AG09309 (cell line): ENCODE data around the gene SLC6A20.

Experiments used
- DNase-seq: peaks from one replicate; pipeline ENCODE4 v3.0.0-alpha.2; 2010; ENCODE audit warnings: low read depth
- H3K4me3 ChIP-seq: 2 replicates; pipeline ENCODE4 v1.5.1; 2011; ENCODE audit warnings: mild to moderate bottlenecking, low read depth, low read length, moderate library complexity; ENCODE audit not compliant: control insufficient read depth
- TF ChIP-seq, protein P1 (sequence below): IDR thresholded peaks from 2 replicates; pipeline ENCODE4 v1.5.1; 2011; ENCODE audit warnings: mild to moderate bottlenecking, low read depth, low read length, inconsistent platforms; ENCODE audit not compliant: insufficient read depth, control insufficient read depth; ENCODE audit errors: missing control alignments

The SLC6A20 gene

GRCh38 chr3:45832699-45833098 is 36.4 kb upstream of the SLC6A20 start:
- TF ChIP-seq, protein P1, sequence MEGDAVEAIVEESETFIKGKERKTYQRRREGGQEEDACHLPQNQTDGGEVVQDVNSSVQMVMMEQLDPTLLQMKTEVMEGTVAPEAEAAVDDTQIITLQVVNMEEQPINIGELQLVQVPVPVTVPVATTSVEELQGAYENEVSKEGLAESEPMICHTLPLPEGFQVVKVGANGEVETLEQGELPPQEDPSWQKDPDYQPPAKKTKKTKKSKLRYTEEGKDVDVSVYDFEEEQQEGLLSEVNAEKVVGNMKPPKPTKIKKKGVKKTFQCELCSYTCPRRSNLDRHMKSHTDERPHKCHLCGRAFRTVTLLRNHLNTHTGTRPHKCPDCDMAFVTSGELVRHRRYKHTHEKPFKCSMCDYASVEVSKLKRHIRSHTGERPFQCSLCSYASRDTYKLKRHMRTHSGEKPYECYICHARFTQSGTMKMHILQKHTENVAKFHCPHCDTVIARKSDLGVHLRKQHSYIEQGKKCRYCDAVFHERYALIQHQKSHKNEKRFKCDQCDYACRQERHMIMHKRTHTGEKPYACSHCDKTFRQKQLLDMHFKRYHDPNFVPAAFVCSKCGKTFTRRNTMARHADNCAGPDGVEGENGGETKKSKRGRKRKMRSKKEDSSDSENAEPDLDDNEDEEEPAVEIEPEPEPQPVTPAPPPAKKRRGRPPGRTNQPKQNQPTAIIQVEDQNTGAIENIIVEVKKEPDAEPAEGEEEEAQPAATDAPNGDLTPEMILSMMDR = peak; percentile 28
- H3K4me3 ChIP-seq = no peak overlapping the region
- DNase-seq = no peak

DNA sequence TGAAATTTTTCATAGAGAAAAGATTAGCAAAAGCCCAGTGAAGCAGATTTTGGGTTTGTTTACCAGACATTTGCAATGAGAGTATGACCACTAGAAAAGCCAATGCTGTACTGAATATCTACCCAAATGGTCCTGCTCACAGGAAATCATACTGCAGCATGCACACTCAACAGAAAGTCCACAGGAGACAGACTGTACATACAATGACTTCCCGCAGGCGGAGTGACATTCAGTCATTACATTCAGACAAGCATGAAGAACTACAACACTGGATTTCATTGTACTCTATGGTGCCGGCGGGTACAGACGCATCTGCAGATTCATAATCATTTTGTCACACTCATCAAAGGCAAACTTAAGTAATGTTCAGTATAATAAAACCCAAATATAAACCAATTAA is 33.8 kb upstream of the SLC6A20 start:
- no peak overlapping the region for H3K4me3 ChIP-seq
- TF ChIP-seq, protein P1 = no peak
- DNase-seq = no peak

GRCh38 chr3:45826908-45827307 is 30.6 kb upstream of the SLC6A20 start:
- H3K4me3 ChIP-seq = no peak overlapping the region
- TF ChIP-seq, protein P1 = no peak
- DNase-seq = no peak

DNA sequence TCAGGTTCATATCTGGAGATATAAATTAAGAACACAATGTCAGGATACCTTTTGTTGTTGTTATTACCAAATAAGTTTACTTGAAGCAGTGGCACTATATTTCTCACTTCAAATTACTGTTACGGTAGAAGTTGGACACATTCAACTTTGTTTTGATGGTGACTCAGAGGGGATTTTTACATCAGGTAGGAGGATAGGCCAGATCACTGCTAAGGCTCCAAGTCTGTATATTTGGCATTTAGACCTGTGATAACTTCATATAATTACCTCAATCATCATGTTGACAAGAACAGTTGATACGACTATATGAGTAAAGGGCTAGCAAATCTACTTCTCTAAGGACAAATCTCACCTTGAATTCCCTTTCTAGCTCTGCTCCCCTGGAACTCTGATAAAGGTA is 30.0 kb upstream of the SLC6A20 start:
- no peak for DNase-seq
- TF ChIP-seq, protein P1 = no peak

DNA sequence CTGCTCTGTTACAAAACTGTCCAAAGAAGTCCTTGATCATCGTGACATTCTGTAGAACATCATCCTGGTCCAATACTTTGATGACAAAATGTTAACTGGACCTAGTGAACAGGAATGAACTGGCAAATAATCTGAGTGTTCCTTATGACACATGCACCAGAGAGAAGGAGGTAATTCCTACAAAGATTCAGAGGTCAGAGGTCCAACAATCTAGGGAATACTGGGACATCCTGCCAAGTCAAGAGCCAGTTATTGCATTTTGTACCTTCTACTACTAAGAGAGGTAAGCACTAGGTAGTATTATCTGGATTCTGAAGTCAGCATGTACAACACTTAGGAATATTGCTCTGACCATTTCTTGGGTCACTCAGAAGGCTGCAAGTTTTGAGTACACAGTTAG is 24.8 kb upstream of the SLC6A20 start:
- TF ChIP-seq, protein P1 = no peak

More for the DNA sequence above, 30.0 kb upstream of the SLC6A20 start:
- no peak overlapping the region for H3K4me3 ChIP-seq

DNA sequence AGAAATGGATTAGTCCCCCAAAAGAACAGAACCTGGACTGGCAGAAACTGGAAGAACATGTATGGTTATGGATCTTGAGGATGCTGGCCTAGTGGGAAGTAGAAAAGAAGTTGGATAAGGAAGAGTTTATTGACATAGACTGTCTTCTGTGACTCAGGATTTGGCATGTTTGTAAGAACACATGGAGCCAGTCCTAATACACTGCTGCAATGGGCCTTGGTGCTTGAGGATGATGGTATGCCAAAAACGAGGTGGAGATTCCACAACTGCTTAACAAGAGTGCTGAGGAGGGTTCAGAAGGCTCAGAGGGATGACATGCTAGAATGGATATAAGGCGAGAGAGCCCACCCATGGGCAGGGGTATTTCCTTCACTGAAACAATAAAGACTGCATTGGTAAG is 23.2 kb upstream of the SLC6A20 start:
- H3K4me3 ChIP-seq = no peak overlapping the region
- no peak for DNase-seq
- TF ChIP-seq, protein P1 = no peak

More for the DNA sequence above, 24.8 kb upstream of the SLC6A20 start:
- DNase-seq = no peak
- H3K4me3 ChIP-seq = no peak overlapping the region
